Lung microvascular endothelial cell (primary cell): ENCODE measurements around the gene GRK2. TPM values are rescaled to one million over a fixed set of nuclear protein-coding genes. Genes with fewer than 3 reads are reported as not detected.

Experiments
- DNase-seq, 2 donors: peaks; one replicate each; pipeline versions ENCODE4 v3.0.0 to v3.0.0-alpha.2; 2010; ENCODE audit warnings: low read depth in 2 of 2
- total RNA-seq: library from RNA; depleted of rRNA; stranded (reverse); fragments of >200 nt; gene quantifications from 2 replicates; pipeline ENCODE4 v1.2.1, GENCODE V29; 2014

Gene GRK2
- total RNA-seq, 1 donor from 2014 or later = 29.6 TPM

DNA sequence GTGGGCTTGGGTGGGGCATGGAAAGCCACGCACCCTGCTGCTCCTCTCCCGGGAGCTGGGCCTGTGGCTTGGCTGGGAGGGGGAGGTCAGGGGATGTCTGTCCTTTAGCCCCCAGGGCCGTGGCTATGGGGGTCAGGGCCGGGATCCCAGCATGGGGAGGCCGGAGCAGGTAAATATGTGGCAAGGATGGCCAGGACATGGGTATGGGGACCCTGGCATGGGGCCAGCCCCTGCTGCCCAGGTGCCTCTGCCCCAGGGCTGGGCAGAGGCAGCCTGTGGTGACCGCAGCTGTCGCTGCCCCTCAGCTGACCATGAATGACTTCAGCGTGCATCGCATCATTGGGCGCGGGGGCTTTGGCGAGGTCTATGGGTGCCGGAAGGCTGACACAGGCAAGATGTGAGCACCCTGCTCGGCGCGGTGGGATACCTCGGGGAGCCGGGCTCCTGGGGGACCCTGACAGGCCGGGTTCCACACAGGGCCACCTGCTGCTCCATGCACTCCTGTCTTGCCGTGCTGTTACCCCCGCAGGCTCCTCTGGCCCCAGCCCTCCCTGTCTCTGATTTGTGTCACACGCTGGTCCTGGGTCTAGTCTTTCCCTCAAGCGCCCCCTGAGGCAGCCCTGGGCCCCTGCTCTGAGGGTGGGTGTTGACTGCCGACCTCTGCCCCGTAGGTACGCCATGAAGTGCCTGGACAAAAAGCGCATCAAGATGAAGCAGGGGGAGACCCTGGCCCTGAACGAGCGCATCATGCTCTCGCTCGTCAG lies 14.7 kb downstream of the GRK2 start:
- DNase-seq = no peak

- no peak for DNase-seq
Observed at GRCh38 chr11:67281552-67282150, 15.4 kb downstream of the GRK2 start.

GRCh38 chr11:67282155-67282875 lies 16.0 kb downstream of the GRK2 start:
- DNase-seq = no peak

- no peak for DNase-seq
Observed at GRCh38 chr11:67282876-67283371, 16.7 kb downstream of the GRK2 start.

- DNase-seq = no peak
Observed at GRCh38 chr11:67283481-67283963, 17.2 kb downstream of the GRK2 start.

DNA sequence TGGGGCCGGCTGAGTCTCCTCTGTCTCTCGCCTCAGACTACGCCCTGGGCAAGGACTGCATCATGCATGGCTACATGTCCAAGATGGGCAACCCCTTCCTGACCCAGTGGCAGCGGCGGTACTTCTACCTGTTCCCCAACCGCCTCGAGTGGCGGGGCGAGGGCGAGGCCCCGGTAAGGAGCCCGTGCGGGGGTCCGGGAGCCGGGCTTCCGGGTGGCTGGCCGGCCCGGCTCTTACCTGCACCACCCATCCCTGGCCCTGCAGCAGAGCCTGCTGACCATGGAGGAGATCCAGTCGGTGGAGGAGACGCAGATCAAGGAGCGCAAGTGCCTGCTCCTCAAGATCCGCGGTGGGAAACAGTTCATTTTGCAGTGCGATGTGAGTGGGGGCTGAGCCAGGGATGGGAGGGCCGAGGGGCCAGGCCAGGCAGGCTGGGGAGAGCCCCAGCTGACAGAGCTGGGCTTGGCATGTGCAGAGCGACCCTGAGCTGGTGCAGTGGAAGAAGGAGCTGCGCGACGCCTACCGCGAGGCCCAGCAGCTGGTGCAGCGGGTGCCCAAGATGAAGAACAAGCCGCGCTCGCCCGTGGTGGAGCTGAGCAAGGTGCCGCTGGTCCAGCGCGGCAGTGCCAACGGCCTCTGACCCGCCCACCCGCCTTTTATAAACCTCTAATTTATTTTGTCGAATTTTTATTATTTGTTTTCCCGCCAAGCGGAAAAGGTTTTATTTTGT lies 18.7 kb downstream of the GRK2 start:
- no peak for DNase-seq

GRCh38 chr11:67285541-67286498 lies 19.5 kb downstream of the GRK2 start:
- no peak for DNase-seq

DNA sequence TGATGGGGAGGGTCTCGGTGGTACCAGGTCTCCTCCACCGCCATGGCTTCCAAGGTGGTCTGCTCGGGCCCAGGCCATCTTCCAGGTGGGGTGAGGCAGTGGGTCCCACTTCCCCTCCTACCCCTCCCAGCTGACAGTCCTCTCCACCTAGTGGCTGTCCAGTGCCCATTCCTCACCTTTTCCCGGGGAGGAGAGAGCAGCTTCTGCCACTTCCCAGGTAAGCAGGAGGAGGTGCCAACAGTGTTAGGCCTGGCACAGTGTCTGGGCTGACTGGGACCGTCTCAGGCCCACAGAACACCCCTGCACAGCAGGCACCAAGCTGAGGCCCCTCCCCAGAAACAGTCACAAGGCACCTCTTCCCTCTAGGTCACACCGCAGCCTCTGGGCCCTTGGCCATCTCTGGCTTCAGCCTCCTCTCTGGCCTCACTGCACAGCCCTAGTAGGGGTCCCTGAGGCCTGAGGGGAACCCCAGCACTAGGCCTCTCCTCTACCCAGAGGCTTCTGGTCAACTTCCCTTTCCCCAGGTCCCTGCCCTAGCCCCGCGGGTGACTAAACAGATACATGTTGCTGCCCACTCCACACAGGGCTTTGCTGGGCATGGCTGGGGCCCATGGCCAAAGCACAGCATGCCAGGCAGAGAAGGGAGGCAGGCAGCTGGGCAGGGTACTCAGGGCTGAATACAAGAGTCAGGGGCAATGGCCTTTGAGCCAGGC lies 20.5 kb downstream of the GRK2 start:
- no peak for DNase-seq

DNA sequence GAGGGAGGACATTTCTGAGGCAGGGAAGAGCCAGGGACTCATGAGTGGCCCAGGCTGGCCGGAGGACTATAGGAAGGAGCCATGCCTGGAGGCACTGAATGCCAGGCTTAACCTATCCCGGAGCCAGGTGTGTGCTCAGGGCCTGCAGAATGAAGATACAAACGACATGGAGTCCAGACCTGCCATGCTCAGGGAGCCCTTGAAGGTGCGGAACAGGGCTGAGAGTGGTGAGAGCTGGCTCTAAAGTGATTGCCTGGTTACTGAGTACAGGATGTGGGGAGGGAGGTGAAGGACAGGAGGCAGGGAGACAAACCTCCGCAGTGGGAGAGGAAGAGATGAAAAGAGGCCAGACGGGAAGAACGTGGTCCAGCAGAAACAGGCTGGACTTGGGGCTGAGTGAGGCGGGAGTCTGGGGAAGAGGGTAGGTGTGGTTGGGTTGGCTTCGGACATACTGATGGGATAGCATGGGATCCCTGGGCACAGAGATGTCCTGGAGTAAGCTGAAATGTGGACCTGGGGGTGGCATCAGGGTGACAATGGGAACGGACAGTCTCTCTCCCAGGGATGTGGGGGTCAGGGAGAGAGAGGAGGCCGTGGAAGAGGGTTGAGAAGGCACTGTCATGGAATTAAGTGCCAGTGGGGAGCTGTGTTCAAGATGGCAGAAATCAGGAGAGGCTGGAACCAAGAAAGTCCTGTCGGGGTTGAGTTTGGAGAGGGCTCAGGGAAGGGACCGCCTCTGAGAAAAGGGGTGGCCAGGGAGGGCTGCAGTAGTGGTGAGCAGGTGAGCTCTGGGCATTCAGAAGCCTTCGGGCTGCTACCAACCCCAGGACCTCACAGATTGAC lies 21.3 kb downstream of the GRK2 start:
- DNase-seq = no peak

- DNase-seq = no peak
Observed at GRCh38 chr11:67288198-67288451, 21.9 kb downstream of the GRK2 start.

GRCh38 chr11:67288452-67289225 lies 22.4 kb downstream of the GRK2 start:
- peak; percentile 87 to 91 for DNase-seq

DNA sequence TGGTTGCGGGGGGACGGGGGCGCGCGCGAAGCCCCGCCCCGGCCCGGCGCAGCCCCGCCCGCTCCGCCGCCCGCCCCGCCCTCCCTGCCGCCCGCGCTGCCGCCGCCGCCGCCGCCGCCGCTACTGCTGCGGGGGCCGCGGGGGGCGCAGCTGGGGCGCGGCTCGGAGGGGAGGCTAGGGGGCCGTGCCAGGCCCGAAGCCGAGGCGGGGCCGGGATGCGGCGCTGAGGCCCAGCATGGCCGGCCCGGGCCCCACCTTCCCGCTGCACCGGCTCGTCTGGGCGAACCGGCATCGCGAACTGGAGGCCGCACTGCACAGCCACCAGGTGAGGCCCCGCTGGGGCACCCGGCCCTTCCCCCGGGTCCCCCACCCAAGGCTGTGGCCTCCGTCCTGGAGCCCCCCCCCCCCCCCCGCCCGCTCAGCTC lies 23.0 kb downstream of the GRK2 start, which contains the start of gene ANKRD13D:
Gene ANKRD13D, plus strand, starts transcription at position 78 of the 425 bp plus-strand sequence. Its CDS starts 158 bp downstream, at position 236.
- DNase-seq = no peak

DNA sequence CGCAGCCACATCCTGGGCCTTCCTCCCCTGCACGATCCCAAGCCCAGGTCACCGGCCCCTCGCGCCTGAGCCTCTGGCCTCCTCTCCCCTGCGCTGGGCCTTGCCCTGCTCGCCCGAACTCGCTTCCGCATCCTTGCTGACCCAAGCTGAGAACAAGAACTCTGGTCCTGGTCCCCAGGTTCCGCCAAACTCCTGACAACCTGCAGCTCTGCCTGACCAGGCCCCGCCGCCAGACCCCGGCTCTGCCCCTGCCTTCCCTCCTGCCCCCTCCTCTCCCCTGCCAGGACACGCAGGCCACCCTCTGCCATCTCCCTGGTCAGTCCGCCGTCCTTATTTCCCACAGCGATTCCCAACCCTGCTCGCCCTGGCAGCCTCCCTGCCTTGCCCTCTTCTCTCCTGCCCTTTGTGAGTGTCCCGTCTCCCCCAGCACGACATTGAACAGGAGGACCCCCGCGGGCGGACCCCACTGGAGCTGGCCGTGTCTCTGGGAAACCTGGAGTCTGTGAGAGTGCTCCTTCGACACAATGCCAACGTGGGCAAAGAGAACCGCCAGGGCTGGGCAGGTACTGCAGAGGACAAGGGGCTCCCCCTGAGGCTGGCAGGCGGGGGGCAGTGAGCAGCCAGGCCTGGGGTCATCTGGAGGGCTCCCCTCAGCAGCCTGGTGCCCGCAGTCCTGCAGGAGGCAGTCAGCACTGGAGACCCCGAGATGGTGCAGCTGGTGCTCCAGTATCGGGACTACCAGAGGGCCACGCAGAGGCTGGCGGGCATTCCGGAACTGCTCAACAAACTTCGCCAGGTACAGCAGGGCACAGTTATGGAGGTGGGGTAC lies 23.6 kb downstream of the GRK2 start:
- peak in 1 of 2 donors; percentile 29 for DNase-seq

- no peak for DNase-seq
Observed at GRCh38 chr11:67290801-67291200, 24.5 kb downstream of the GRK2 start.

DNA sequence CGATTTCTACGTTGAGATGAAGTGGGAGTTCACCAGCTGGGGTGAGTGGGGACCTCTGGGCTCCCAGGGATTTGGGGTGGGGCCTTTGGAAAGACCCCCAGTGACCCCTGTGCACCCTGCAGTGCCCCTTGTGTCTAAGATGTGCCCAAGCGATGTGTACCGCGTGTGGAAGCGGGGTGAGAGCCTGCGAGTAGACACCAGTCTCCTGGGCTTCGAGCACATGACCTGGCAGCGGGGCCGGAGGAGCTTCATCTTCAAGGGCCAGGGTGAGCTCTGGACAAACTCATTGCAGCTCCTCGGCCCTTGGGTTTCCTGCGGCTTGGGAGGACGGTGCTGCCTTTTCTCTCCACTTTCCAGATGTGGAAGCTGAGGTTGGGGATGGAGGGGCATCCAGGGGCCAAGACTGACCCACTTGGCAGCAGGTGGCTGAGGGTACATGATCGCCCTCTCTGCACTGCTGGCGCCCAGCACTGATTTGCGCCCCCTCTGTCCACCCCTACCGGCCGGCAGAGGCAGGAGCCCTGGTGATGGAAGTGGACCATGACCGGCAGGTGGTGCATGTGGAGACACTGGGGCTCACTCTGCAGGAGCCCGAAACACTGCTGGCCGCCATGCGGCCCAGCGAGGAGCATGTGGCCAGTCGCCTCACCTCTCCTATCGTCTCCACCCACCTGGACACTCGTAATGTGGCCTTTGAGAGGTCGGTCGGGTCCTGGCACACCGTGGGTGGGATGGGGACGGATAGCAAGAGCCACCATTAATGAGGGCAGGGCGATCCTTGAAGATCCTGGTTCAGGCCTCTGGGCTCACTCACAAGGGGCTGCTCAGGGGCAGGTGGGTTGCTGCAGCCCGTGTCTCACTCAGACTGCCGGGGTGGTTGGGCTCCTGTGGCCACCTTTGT lies 25.5 kb downstream of the GRK2 start:
- no peak for DNase-seq

DNA sequence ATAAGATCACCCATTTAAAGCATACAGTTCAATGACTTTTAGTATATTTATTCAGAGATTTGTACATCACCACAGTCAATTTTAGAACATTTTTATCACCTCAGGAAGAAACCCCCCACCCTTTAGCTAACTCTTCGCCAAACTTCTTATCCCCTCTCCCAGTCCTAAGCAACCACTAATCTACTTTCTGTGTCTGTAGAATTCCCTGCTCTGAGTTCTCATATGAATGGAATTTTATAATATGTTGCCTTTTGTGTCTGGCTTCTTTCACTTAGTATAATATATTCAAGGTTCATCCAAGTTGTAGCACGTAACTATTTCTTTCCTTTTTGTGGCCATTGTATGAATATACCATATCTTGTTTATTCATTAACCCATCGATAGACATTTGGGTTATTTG lies 26.4 kb downstream of the GRK2 start:
- no peak for DNase-seq
